SJSA1 (cell line): ENCODE results near the gene IRGC. TPM values are rescaled to one million over a fixed set of nuclear protein-coding genes. Genes with fewer than 3 reads are reported as not detected.
"Not testable (repeated sequence)": the region's sequence is repeated elsewhere in the genome, so short reads cannot be mapped to it uniquely, and the experiment has no call there.

Experiments used
- DNase-seq, 2 experiments: peaks; one replicate each; pipeline ENCODE4 v3.0.0-alpha.2; 2015 to 2020; ENCODE audit warnings: low spot score in 2 of 2, low read depth in 1 of 2
- H3K27ac ChIP-seq: fragments of 250-450 bp; sonication (Bioruptor Pico); 2 replicates; pipeline ENCODE4 v1.5.1; 2020; ENCODE audit warnings: mild to moderate bottlenecking, moderate library complexity
- H3K27me3 ChIP-seq: fragments of 250-450 bp; sonication (Bioruptor Pico); replicated peaks from 2 replicates; pipeline ENCODE4 v1.5.1; 2020; ENCODE audit warnings: mild to moderate bottlenecking, moderate library complexity
- H3K36me3 ChIP-seq: fragments of 250-450 bp; sonication (Bioruptor Pico); 2 replicates; pipeline ENCODE4 v1.5.1; 2020; ENCODE audit warnings: mild to moderate bottlenecking
- H3K4me1 ChIP-seq: fragments of 250-450 bp; sonication (Bioruptor Pico); replicated peaks from 2 replicates; pipeline ENCODE4 v1.6.1; 2021; ENCODE audit warnings: mild to moderate bottlenecking
- H3K4me3 ChIP-seq: fragments of 250-450 bp; sonication (Bioruptor Pico); 2 replicates; pipeline ENCODE4 v1.5.1; 2020; ENCODE audit warnings: mild to moderate bottlenecking
- H3K9me3 ChIP-seq: fragments of 250-450 bp; sonication (Bioruptor Pico); replicated peaks from 2 replicates; pipeline ENCODE4 v1.5.1; 2020; ENCODE audit warnings: mild to moderate bottlenecking
- total RNA-seq: library from RNA; depleted of rRNA; stranded (reverse); fragments of >200 nt; shearing (Covaris generic); gene quantifications from 2 replicates; pipeline ENCODE4 v1.2.3, GENCODE V29; 2014; rRNA removed

The IRGC gene
- total RNA-seq, 1 experiment from 2014 or later = not detected

DNA sequence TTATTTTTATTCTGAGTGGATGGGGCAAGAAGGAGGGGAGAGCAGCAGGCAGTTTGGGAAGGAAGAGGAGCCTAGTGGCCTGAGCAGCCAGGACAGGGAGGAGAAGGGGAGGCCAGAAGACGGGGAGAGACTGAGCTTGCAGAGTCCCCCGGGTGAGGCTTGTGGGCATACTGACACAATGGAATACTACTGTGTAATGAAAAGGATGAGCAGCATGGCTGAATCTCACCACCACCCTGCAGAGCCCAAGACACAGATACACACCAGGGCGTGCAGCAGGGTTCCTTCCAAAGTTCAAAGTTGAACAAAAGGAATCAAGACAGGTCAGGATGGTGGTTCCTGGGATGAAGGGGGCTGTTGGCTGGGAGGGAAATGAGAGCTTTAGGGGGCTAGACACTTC is 46.9 kb downstream of the IRGC start:
- Histone ChIP-seq H3K36me3 (0 out of 2 replicates have a peak, but pooled peaks cover 4% of the 10 kb centered on the region), H3K27ac (no peak overlapping the region), H3K4me1 (peaks cover 59% of the 10 kb centered on the region), H3K4me3 (no peak overlapping the region), H3K9me3 (no peaks in the 10 kb centered on the region), H3K27me3 (no peaks in the 10 kb centered on the region)
- DNase-seq = no peak

DNA sequence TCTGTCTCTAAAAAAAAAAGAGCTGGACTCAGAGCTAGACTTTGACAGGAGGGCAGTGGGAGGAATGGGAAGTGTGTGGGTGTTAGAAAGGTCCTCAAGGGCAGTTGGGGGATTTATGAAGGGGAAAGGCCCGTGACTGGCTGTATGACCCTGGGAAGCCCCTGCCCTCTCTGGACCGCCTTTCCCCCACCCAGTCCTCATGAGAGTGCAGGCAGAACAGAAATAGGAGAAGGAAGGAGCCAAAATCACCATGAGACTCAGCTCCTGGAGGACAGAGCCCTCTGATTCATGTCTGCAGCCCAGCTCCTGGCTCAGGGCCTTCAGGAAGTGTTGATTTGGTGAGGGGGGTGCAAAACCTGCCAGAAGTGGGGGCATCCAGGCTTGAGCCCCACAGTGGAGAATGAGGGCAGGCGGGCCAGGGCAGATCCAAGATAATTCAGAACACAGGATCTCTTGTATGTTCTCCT is 47.6 kb downstream of the IRGC start:
- H3K27me3 ChIP-seq = no peaks in the 10 kb centered on the region
- H3K9me3 ChIP-seq = no peaks in the 10 kb centered on the region
- peaks cover 53% of the 10 kb centered on the region for H3K4me1 ChIP-seq
- no peak for DNase-seq
- H3K36me3 ChIP-seq = peaks cover 7% of the 10 kb centered on the region; the same call in 1 of the 2 replicates
- no peak overlapping the region; the same call in 1 of the 2 replicates for H3K27ac ChIP-seq
- H3K4me3 ChIP-seq = no peak overlapping the region

DNA sequence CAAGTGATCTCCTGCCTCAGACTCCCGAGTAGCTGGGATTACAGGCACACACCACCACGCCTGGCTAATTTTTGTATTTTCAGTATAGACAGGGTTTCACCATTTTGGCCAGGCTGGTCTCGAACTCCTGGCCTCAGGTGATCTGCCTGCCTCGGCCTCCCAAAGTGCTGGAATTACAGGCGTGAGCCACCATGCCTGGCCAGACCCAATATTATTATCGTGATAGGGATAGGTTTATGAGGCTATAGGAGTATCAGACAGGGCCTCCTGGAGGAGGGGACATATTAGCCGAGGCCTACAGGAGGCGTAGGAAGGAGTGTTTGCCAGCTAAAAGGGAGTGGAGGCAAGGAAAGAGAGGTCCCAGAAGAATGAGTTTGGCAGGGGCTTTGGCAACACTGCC is 48.8 kb downstream of the IRGC start:
- not testable (repeated sequence) for H3K4me3 ChIP-seq

DNA sequence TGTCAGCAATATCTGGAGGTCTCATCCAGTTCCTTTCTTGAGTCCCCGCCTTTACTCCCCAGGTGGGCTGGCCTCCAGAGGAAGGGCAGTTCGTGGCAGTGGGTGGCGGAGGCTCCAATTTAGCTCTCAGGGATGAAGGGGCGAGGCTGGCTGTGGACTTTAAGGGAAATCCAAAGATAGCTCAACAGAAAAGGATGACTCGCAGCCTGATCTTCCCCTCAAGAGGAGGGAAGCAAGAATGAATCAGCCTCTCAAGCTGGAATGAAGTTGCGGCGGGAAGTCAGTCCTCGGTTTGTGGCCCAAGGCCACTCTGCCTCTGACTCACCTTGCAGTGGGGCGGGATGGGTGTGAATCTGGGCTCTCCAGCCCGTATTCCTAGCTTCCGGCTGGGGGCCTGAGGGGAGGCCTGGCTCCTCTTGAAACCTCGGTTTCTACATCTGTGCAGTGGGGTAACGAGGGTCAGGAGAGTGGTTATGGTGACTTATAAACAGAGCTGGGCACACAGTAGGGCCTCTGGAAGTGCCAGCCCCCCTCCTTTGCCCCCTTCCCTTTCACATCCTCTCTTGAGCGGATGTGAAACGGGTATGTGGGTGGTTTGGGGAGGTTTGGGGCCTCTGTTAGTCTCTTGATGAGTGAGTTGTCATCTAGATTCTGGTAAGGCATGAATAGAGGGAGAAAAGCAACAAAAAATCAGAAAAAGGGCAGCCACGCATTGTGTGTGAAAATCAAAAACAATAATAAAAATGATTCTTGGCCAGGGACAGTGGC is 49.4 kb downstream of the IRGC start:
- no peaks in the 10 kb centered on the region for H3K27me3 ChIP-seq
- peak; percentile 96 to 98 for DNase-seq
- peaks cover 41% of the 10 kb centered on the region for H3K4me1 ChIP-seq
- no peaks in the 10 kb centered on the region for H3K9me3 ChIP-seq
- no peak overlapping the region for H3K4me3 ChIP-seq
- peaks cover 12% of the 10 kb centered on the region; the same call in 1 of the 2 replicates for H3K36me3 ChIP-seq
- H3K27ac ChIP-seq = peak overlapping the region; percentile 91

More for the DNA sequence above, 48.8 kb downstream of the IRGC start:
- not testable (repeated sequence) for H3K9me3 ChIP-seq, DNase-seq, H3K27me3 ChIP-seq
- Histone ChIP-seq H3K27ac (peak overlapping the region; percentile 91), H3K4me1 (peaks cover 43% of the 10 kb centered on the region), H3K36me3 (peaks cover 12% of the 10 kb centered on the region; the same call in 1 of the 2 replicates)

DNA sequence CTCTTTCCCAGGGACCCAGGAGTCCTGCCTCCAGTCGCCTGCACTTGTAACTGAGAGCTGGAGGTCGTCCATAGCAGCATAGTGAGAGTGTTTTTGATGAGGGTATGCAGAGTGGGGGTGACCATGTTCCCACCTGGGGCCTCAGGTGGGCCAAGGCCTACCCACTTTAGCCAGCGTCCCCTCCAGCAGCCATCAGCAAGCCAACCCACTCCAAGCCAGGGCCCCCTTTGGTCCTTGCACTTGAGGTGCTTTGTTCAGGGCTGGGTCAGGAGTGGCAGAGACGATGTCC is 50.8 kb downstream of the IRGC start:
- H3K4me1 ChIP-seq = peaks cover 41% of the 10 kb centered on the region
- H3K9me3 ChIP-seq = no peaks in the 10 kb centered on the region
- no peak for DNase-seq
- peaks cover 15% of the 10 kb centered on the region for H3K36me3 ChIP-seq
- no peak overlapping the region for H3K4me3 ChIP-seq
- no peak overlapping the region for H3K27ac ChIP-seq
- no peaks in the 10 kb centered on the region for H3K27me3 ChIP-seq

DNA sequence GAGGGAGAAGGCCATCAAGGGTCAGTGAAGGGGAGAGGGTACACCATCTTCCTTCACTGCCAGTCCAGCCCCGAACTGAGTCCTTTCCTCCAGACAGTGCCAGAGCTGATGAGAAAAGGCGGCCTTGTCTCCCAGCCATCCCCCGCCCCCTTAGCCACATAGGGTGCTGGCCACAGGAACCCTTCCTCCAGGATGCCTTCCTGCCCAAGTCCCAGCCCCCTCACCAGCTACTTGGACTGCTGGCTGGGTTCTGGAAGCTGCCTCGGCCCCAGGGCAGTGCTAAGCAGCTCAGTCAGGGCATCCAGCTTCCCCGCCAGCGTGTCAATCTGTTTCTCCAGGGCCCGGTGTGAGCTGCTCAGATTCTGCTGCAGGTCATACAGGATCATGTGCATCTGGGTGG is 51.4 kb downstream of the IRGC start:
- H3K27me3 ChIP-seq = no peaks in the 10 kb centered on the region
- H3K9me3 ChIP-seq = no peaks in the 10 kb centered on the region
- H3K36me3 ChIP-seq = peaks cover 15% of the 10 kb centered on the region
- no peak for DNase-seq
- no peak overlapping the region for H3K4me3 ChIP-seq
- peaks cover 41% of the 10 kb centered on the region for H3K4me1 ChIP-seq
- H3K27ac ChIP-seq = no peak overlapping the region

DNA sequence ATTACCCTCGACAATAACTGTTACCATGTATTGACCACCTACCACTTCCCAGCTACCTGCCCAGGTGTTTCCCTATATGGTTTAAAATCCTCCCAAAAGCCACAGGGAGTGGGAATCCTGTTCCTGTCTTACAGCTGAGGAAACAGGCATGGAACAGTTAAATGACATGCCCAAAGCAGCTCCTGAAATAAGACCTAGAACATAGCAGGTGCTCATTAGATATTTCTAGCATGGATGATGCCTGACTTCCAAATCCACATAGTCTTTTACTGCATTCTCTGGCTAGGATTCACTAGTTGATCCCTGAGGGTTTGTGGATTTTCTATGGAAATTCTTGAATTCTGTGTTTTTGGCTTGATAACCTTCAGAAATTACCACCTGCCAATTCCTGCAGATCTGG is 51.9 kb downstream of the IRGC start:
- H3K4me3 ChIP-seq = no peak overlapping the region
- H3K27me3 ChIP-seq = no peaks in the 10 kb centered on the region
- no peak for DNase-seq
- H3K36me3 ChIP-seq = peaks cover 15% of the 10 kb centered on the region
- peaks cover 37% of the 10 kb centered on the region for H3K4me1 ChIP-seq
- no peak overlapping the region for H3K27ac ChIP-seq
- no peaks in the 10 kb centered on the region for H3K9me3 ChIP-seq

DNA sequence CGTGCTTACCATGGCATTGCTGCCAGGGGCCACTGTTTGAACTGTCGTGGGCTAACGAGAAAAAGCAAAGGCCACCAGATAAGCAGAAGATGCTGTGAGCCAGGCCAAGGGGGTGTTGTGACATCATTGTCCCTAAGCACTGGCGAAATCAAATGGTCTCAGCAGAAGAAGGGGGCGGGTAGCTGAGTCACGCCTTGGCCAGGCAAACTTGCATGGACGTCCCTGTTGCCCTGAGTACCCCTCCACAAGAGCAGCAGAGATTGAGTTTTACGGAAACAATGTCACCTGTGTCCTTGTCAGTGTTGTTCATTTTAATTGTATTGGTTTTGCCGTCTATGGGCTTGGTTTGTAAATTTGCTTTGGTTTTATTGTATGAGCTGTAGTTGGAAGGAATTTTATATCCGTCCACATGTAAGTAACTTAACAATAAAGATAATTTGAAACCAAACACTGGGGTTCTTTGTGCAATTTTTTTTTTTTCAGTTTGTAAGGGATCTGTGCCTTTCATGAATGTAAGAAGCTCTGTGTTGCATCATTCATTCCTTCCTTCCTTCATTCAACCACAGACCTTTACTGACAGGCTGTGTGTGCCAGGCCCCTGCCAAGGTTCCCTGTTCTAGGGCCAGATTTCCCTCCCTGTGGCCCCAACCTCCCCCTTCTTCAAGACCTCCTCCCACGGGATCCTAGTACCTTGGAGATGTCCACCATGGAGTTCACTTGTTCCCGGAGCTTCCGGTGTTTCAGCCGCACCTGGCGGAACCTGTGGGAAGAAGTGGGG is 52.6 kb downstream of the IRGC start:
- Histone ChIP-seq H3K9me3 (no peaks in the 10 kb centered on the region), H3K4me1 (peaks cover 34% of the 10 kb centered on the region), H3K4me3 (no peak overlapping the region), H3K27me3 (no peaks in the 10 kb centered on the region), H3K27ac (no peak overlapping the region), H3K36me3 (peaks cover 15% of the 10 kb centered on the region)
- no peak for DNase-seq

DNA sequence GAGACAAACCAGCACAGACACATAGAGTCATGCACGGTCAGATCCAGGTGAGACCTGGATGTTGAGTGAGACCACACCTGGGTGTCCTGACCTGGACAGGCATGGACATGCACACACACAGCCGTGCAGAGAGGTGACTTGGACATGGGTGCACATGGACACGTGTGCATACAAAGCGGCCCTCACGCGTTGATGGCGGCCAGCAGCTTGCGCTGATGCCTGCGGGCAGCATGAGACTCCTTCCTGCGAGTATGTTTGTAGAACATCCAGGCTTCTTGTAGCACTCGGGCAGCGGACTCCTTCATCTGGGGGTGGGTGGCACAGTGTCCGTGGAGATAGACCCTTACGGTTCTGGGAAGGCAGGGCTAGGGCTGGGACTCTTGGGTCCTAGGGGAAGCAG is 53.4 kb downstream of the IRGC start:
- no peak for DNase-seq
- H3K27ac ChIP-seq = no peak overlapping the region

More for the DNA sequence above, 53.4 kb downstream of the IRGC start:
- Histone ChIP-seq H3K36me3 (peaks cover 18% of the 10 kb centered on the region), H3K9me3 (no peaks in the 10 kb centered on the region), H3K27me3 (no peaks in the 10 kb centered on the region), H3K4me3 (no peak overlapping the region), H3K4me1 (peaks cover 26% of the 10 kb centered on the region)

Other genes starting within 250 kb of the IRGC start
- 15.1 and 15.8 TPM in 2 replicates for gene PHLDB3, start 211.3 kb upstream of the IRGC start, total RNA-seq
- 23.7 and 30.5 TPM in 2 replicates for gene ETHE1, start 188.9 kb upstream of the IRGC start, total RNA-seq
- 0.09 and 0.42 TPM in 2 replicates for gene ZNF575, start 182.9 kb upstream of the IRGC start, total RNA-seq
- gene XRCC1, start 140.5 kb upstream of the IRGC start, total RNA-seq = 48.6 and 59.8 TPM in 2 replicates
- gene PINLYP, start 140.3 kb upstream of the IRGC start, total RNA-seq = 1.3 TPM in 1 of 2 replicates, not detected in the other
- 35.1 and 36.2 TPM in 2 replicates for gene IRGQ, start 119.9 kb upstream of the IRGC start, total RNA-seq
- 8.8 and 12.6 TPM in 2 replicates for gene ZNF576, start 119.5 kb upstream of the IRGC start, total RNA-seq
- not detected in 2 replicates for gene SRRM5, start 104.0 kb upstream of the IRGC start, total RNA-seq
- gene ZNF428, start 96.4 kb upstream of the IRGC start, total RNA-seq = 64.1 and 96.9 TPM in 2 replicates
- 0.06 TPM in 1 of 2 replicates, not detected in the other for gene CADM4, start 76.2 kb upstream of the IRGC start, total RNA-seq
- gene PLAUR, start 45.9 kb upstream of the IRGC start, total RNA-seq = 25.7 and 26.5 TPM in 2 replicates
- 9.4 and 29.9 TPM in 2 replicates for gene SMG9, start 38.9 kb downstream of the IRGC start, total RNA-seq
- gene KCNN4, start 64.9 kb downstream of the IRGC start, total RNA-seq = 1.6 and 5.1 TPM in 2 replicates
- gene LYPD5, start 86.4 kb downstream of the IRGC start, total RNA-seq = 0.24 TPM in 1 of 2 replicates, not detected in the other
- gene ZNF283, start 111.2 kb downstream of the IRGC start, total RNA-seq = 6.6 and 11.1 TPM in 2 replicates
- gene ZNF404, start 167.9 kb downstream of the IRGC start, total RNA-seq = 1.1 and 1.5 TPM in 2 replicates
- 13.7 and 21.1 TPM in 2 replicates for gene ZNF45, start 219.2 kb downstream of the IRGC start, total RNA-seq
- gene ZNF221, start 235.2 kb downstream of the IRGC start, total RNA-seq = 2.0 and 5.4 TPM in 2 replicates